B cell (primary cell): ENCODE results near the gene FAM107B. TPM values are rescaled to one million over a fixed set of nuclear protein-coding genes. Genes with fewer than 3 reads are reported as not detected.

Source experiments
- ATAC-seq: fragments of 200-7000 bp; cut with Tn5 transposase; one replicate; pipeline ENCODE4 v1.10.0; 2021; ENCODE audit warnings: low read depth, mild to moderate bottlenecking, moderate number of reproducible peaks, moderate library complexity
- CTCF ChIA-PET: fragments of 350-600 bp; sonication (Branson Sonifier 250); formaldehyde crosslinking; loops from one replicate; lab custom pipeline; 2021; ENCODE audit warnings: antibody characterized with exemption, inconsistent platforms; lab: Charles Lee
- POLR2A ChIA-PET: fragments of 350-600 bp; sonication (Branson Sonifier 250); formaldehyde crosslinking; loops from one replicate; lab custom pipeline; 2021; ENCODE audit warnings: antibody characterized with exemption; lab: Charles Lee
- DNase-seq: peaks from one replicate; pipeline ENCODE4 v3.0.0; 2013
- H2AFZ ChIP-seq: 2 replicates; pipeline ENCODE4 v1.6.1; 2012; ENCODE audit warnings: mild to moderate bottlenecking, low read depth, low read length; ENCODE audit not compliant: insufficient read depth, poor library complexity, severe bottlenecking
- H3K27ac ChIP-seq, 2 donors: 1 replicate in 1 of 2; 2 replicates in 1 of 2; pipeline ENCODE4 v1.5.1; 2012 to 2013; ENCODE audit warnings: low read length in 2 of 2, mild to moderate bottlenecking in 2 of 2, moderate library complexity in 1 of 2
- H3K27me3 ChIP-seq, 4 experiments: fragments of 200-600 bp in 1 of 4; sonication (generic) in 1 of 4; replicated peaks in 1 of 4; 1 replicate in 2 of 4; 2 replicates in 2 of 4; pipeline versions ENCODE4 v1.6.1 to v1.7.0; 2013 to 2016; ENCODE audit warnings: low read length in 3 of 4, mild to moderate bottlenecking in 2 of 4, mixed read lengths in 1 of 4, moderate library complexity in 1 of 4; ENCODE audit not compliant: insufficient read depth in 4 of 4, control insufficient read depth in 3 of 4; ENCODE audit errors: control extremely low read depth in 1 of 4
- H3K36me3 ChIP-seq, 2 experiments: replicated peaks in 1 of 2; 1 replicate in 1 of 2; 2 replicates in 1 of 2; pipeline versions ENCODE4 v1.6.1 to v1.7.1; 2013; ENCODE audit warnings: low read length in 1 of 2; ENCODE audit not compliant: insufficient read depth in 2 of 2, control insufficient read depth in 1 of 2; ENCODE audit errors: control extremely low read depth in 1 of 2, extremely low read depth in 1 of 2
- H3K4me1 ChIP-seq, 2 donors: fragments of 200-600 bp in 1 of 2; sonication (generic) in 1 of 2; 1 replicate in 1 of 2; 2 replicates in 1 of 2; pipeline versions ENCODE4 v1.5.1 to v1.6.1; 2013 to 2017; ENCODE audit warnings: low read length in 2 of 2; ENCODE audit not compliant: control insufficient read depth in 2 of 2, insufficient read depth in 2 of 2
- H3K4me2 ChIP-seq: replicated peaks from 2 replicates; pipeline ENCODE3; 2012; ENCODE audit warnings: mild to moderate bottlenecking, low read depth, low read length; ENCODE audit not compliant: poor library complexity, severe bottlenecking
- H3K4me3 ChIP-seq, 5 experiments: fragments of 200-600 bp in 1 of 5; sonication (generic) in 1 of 5; 1 replicate in 3 of 5; 2 replicates in 2 of 5; pipeline versions ENCODE4 v1.5.1 to v1.7.0; 2011 to 2016; ENCODE audit warnings: low read length in 4 of 5, mild to moderate bottlenecking in 4 of 5, low read depth in 2 of 5, control low read depth in 1 of 5, moderate library complexity in 1 of 5; ENCODE audit not compliant: insufficient read depth in 1 of 5; ENCODE audit errors: control extremely low read depth in 1 of 5, extremely low read depth in 1 of 5
- H3K79me2 ChIP-seq: fragments of 200-600 bp; sonication (generic); one replicate; pipeline ENCODE4 v1.6.0; 2016; ENCODE audit warnings: low read length; ENCODE audit not compliant: control insufficient read depth, insufficient read depth
- H3K9ac ChIP-seq: fragments of 200-600 bp; sonication (generic); 2 replicates; pipeline ENCODE4 v1.6.1; 2017; ENCODE audit warnings: mild to moderate bottlenecking, low read length, moderate library complexity
- H3K9me3 ChIP-seq, 3 donors: one replicate each; pipeline versions ENCODE4 v1.6.1 to v1.7.1; 2013; ENCODE audit warnings: low read length in 2 of 3; ENCODE audit not compliant: control insufficient read depth in 2 of 3, insufficient read depth in 1 of 3; ENCODE audit errors: control extremely low read depth in 1 of 3
- H4K20me1 ChIP-seq: 2 replicates; pipeline ENCODE4 v1.6.0; 2012; ENCODE audit warnings: mild to moderate bottlenecking, low read length; ENCODE audit not compliant: insufficient read depth, control insufficient read depth, poor library complexity, severe bottlenecking
- H3K27ac Mint-ChIP-seq: one replicate; pipeline ENCODE4 v1.8.0; 2021; ENCODE audit warnings: mixed read lengths
- H3K27me3 Mint-ChIP-seq: one replicate; pipeline ENCODE4 v1.8.0; 2021; ENCODE audit warnings: mixed read lengths
- H3K4me1 Mint-ChIP-seq: one replicate; pipeline ENCODE4 v1.8.0; 2021; ENCODE audit warnings: mixed read lengths
- H3K4me3 Mint-ChIP-seq: one replicate; pipeline ENCODE4 v1.8.0; 2021; ENCODE audit warnings: mixed read lengths
- H3K9me3 Mint-ChIP-seq: one replicate; pipeline ENCODE4 v1.8.0; 2022; ENCODE audit warnings: mixed read lengths; ENCODE audit not compliant: insufficient read depth
- CTCF ChIP-seq: fragments of 200-600 bp; IDR thresholded peaks from one replicate; pipeline ENCODE4 v1.8.0; 2022; ENCODE audit warnings: antibody characterized with exemption, mild to moderate bottlenecking
- EZH2 ChIP-seq: IDR thresholded peaks from 2 replicates; pipeline ENCODE4 v1.6.1; 2012; ENCODE audit warnings: borderline replicate concordance, low read depth, mild to moderate bottlenecking, moderate library complexity, low read length; ENCODE audit not compliant: insufficient read depth, poor library complexity, severe bottlenecking
- WGBS: methylation state at CpG from one replicate; pipeline ENCODE4 v1.1.5; 2013; ENCODE audit warnings: missing lambda C conversion rate; ENCODE audit not compliant: insufficient coverage; 5-methylcytosine and 5-hydroxymethylcytosine counted together
- intact Hi-C: fragments of 100-400 bp; cut with micrococcal nuclease; formaldehyde crosslinking; loops from one replicate; pipeline ENCODE4 v1.10.0; 2022
- polyA plus RNA-seq: library from polyadenylated mRNA; depleted of rRNA; stranded (reverse); fragments of >200 nt; gene quantifications from 2 replicates; pipeline ENCODE4 v1.2.3, GENCODE V29; 2012
- total RNA-seq, 2 donors: library from RNA; stranded (reverse); fragments of 120-200 nt in 1 of 2; gene quantifications; 1 replicate in 1 of 2; 2 replicates in 1 of 2; pipeline versions ENCODE4 v1.2.3 to v1.2.4, GENCODE V29; 2013 to 2022

The FAM107B gene
- total and polyA plus RNA-seq, 2 donors (not counting 1 experiment from before 2014, with no cell fraction given), result 31.9 to 318 TPM

GRCh38 chr10:14571866-14572507 is 202.7 kb downstream of the FAM107B start:
- Histone ChIP-seq H3K4me1 (peaks cover 54 to 58% of the 10 kb centered on the region in 2 donors), H3K27me3 (no peaks in the 10 kb centered on the region), H3K9me3 (peaks cover 0 to 7% (median 1%) of the 10 kb centered on the region in 3 donors), H2AFZ (peak overlapping the region; percentile 35), H3K36me3 (peaks cover 3 to 37% of the 10 kb centered on the region in 2 experiments), H3K27ac (peak overlapping the region; percentile 60 to 87), H3K9ac (peak overlapping the region; percentile 53), H3K4me3 (peak overlapping the region in 3 of 5 experiments; percentile 2 to 40 (median 25)), H4K20me1 (peaks cover 72% of the 10 kb centered on the region), H3K4me2 (peak overlapping the region; percentile 61), H3K79me2 (peaks cover 99% of the 10 kb centered on the region)
- ATAC-seq, result peak; percentile 66
- DNase-seq, result peak; percentile 59
- intact Hi-C loops, result loop anchor here (1.0 to 2.0 kb wide), 2 partner anchors 8 to 15 kb away; no protein-coding TSS in a partner anchor
- no peaks in the 10 kb centered on the region for H3K27me3 Mint-ChIP-seq
- peak overlapping the region; percentile 56 for H3K4me3 Mint-ChIP-seq
- TF ChIP-seq EZH2 (no peak), CTCF (no peak)
- WGBS, result 32% methylated on average over 4 of the region's 10 CpGs
- CTCF ChIA-PET, result interaction anchor here (0.6 to 1.0 kb wide), 2 partner anchors 35 to 1730 kb away, joined by 3 to 4 read pairs; no protein-coding TSS in a partner anchor
- POLR2A ChIA-PET, result no interaction called here
- H3K9me3 Mint-ChIP-seq, result no peaks in the 10 kb centered on the region
- peak overlapping the region; percentile 82 for H3K27ac Mint-ChIP-seq
- H3K4me1 Mint-ChIP-seq, result peaks cover 84% of the 10 kb centered on the region

GRCh38 chr10:14570800-14571199 is 203.9 kb downstream of the FAM107B start:
- intact Hi-C loops, result no loop called here
- CTCF ChIA-PET, result interaction anchor here (0.9 to 1.0 kb wide), 2 partner anchors 33 to 253 kb away, joined by 3 read pairs; no protein-coding TSS in a partner anchor
- Histone ChIP-seq H3K4me3 (no peak overlapping the region), H2AFZ (no peak overlapping the region), H3K36me3 (peaks cover 3 to 39% of the 10 kb centered on the region in 2 experiments), H4K20me1 (peaks cover 67% of the 10 kb centered on the region), H3K27me3 (no peaks in the 10 kb centered on the region), H3K79me2 (peaks cover 99% of the 10 kb centered on the region), H3K9ac (no peak overlapping the region), H3K9me3 (peaks cover 1 to 17% (median 4%) of the 10 kb centered on the region in 3 donors), H3K4me2 (peak overlapping the region; percentile 61), H3K27ac (peak overlapping the region; percentile 60 to 87), H3K4me1 (peaks cover 52 to 63% of the 10 kb centered on the region in 2 donors)
- ATAC-seq (no peak), DNase-seq (no peak)
- Mint-ChIP-seq H3K27ac (peak overlapping the region; percentile 64), H3K27me3 (no peaks in the 10 kb centered on the region), H3K4me1 (peaks cover 84% of the 10 kb centered on the region), H3K9me3 (no peaks in the 10 kb centered on the region), H3K4me3 (peak overlapping the region; percentile 56)
- POLR2A ChIA-PET, result interaction anchor here (0.6 to 0.8 kb wide), 2 partner anchors 12 kb away, joined by 3 to 6 read pairs; no protein-coding TSS in a partner anchor
- TF ChIP-seq EZH2, result no peak
- TF ChIP-seq CTCF, result no peak
- WGBS, result no CpG with 5 or more reads among the region's 1 CpG
